Spleen (tissue), 11 donors: ENCODE measurements around the gene OPRPN. TPM values are rescaled to one million over a fixed set of nuclear protein-coding genes. Genes with fewer than 3 reads are reported as not detected.

ENCODE experiments used
- DNase-seq: peaks from one replicate; pipeline ENCODE4 v3.0.0-alpha.2; 2020
- H3K27ac ChIP-seq, 8 donors: fragments of 200-600 bp; sonication (generic) in 7 of 8; 1 replicate in 4 of 8; 2 replicates in 4 of 8; pipeline versions ENCODE4 v1.5.0 to v1.8.0; 2016 to 2021; ENCODE audit warnings: inconsistent platforms in 4 of 8, mild to moderate bottlenecking in 4 of 8, moderate library complexity in 1 of 8
- H3K27me3 ChIP-seq, 7 donors: fragments of 200-600 bp; sonication (generic) in 6 of 7; replicated peaks in 1 of 7; 1 replicate in 4 of 7; 2 replicates in 3 of 7; pipeline versions ENCODE4 v1.5.0 to v1.8.0; 2016 to 2021; ENCODE audit warnings: inconsistent platforms in 3 of 7, mild to moderate bottlenecking in 1 of 7
- H3K36me3 ChIP-seq, 6 donors: fragments of 200-600 bp; sonication (generic) in 5 of 6; 1 replicate in 4 of 6; 2 replicates in 2 of 6; pipeline versions ENCODE4 v1.5.0 to v1.8.0; 2016 to 2021; ENCODE audit warnings: inconsistent platforms in 2 of 6
- H3K4me1 ChIP-seq, 6 donors: fragments of 200-600 bp; sonication (generic) in 5 of 6; 1 replicate in 3 of 6; 2 replicates in 3 of 6; pipeline versions ENCODE4 v1.5.0 to v1.8.0; 2016 to 2021; ENCODE audit warnings: inconsistent platforms in 3 of 6
- H3K4me3 ChIP-seq, 8 donors: fragments of 200-600 bp; sonication (generic) in 7 of 8; 1 replicate in 4 of 8; 2 replicates in 4 of 8; pipeline versions ENCODE4 v1.5.0 to v1.8.0; 2016 to 2021; ENCODE audit warnings: inconsistent platforms in 4 of 8, mild to moderate bottlenecking in 4 of 8, moderate library complexity in 2 of 8
- H3K9me3 ChIP-seq, 8 donors: fragments of 200-600 bp; sonication (generic) in 7 of 8; 1 replicate in 4 of 8; 2 replicates in 4 of 8; pipeline versions ENCODE4 v1.5.0 to v1.8.0; 2016 to 2021; ENCODE audit warnings: inconsistent platforms in 4 of 8
- POLR2A ChIP-seq, 3 donors: fragments of 450-650 bp; IDR thresholded peaks; one replicate each; pipeline ENCODE4 v1.5.1; 2017; ENCODE audit warnings: antibody characterized with exemption in 3 of 3, mild to moderate bottlenecking in 1 of 3
- POLR2AphosphoS5 ChIP-seq, 3 donors: sonication (generic); formaldehyde crosslinking; IDR thresholded peaks; one replicate each; pipeline ENCODE4 v1.5.1; 2017; ENCODE audit warnings: antibody characterized with exemption in 3 of 3
- WGBS, 5 donors: extraction: QIAGEN DNeasy Blood & Tissue Kit in 3 of 5; methylation state at CpG; one replicate each; pipeline versions ENCODE4 v1.1.5 to v1.1.7; 2013 to 2018; 5-methylcytosine and 5-hydroxymethylcytosine counted together
- intact Hi-C: fragments of 100-400 bp; cut with DNase I; formaldehyde crosslinking; loops from one replicate; pipeline ENCODE4 v1.15.0; 2023; ENCODE audit warnings: low total_unique reads
- polyA plus RNA-seq, 3 donors: library from polyadenylated mRNA; stranded (reverse); fragments of 200-250 nt; gene quantifications; one replicate each; pipeline ENCODE4 v1.2.1, GENCODE V29; 2013
- total RNA-seq, 7 donors: library from RNA; depleted of rRNA in 3 of 7; stranded (reverse); fragments of >200 nt in 3 of 7; fragmentation: NEBNext Ultra II Directional in 4 of 7; extraction: Animal tissue kit (Norgen Biotek cat#: 25700) in 4 of 7; gene quantifications; one replicate each; pipeline versions ENCODE4 v1.1.0 to v1.2.1, GENCODE V29; 2016 to 2021
- TF ChIP-seq, protein P1 (sequence below), 11 experiments: fragments of 200-600 bp in 7 of 11; fragments of 450-650 bp in 4 of 11; sonication (generic) in 4 of 11; IDR thresholded peaks in 8 of 11; conservative IDR thresholded peaks in 3 of 11; 1 replicate in 7 of 11; 2 replicates in 4 of 11; pipeline versions ENCODE4 v1.4.0 to v1.8.0; 2016 to 2021; ENCODE audit warnings: antibody characterized with exemption in 11 of 11, inconsistent platforms in 4 of 11, mild to moderate bottlenecking in 1 of 11
- donor health status: healthy with polysubstance abuse.
- donor health status: DM: no; HTN: no; CAD: no; lungs with moderate emphysema.
- donor health status: DM: no; HTN: no; CAD: no.
- donor health status: Bipolar disorder and iron deficiency.
- donor health status: healthy.
- donor health status: DM: no; HTN: no; CAD: no.
- donor health status: DM: yes; HTN: yes; CAD: no.

OPRPN gene
- total and polyA plus RNA-seq, 10 donors, result not detected

DNA sequence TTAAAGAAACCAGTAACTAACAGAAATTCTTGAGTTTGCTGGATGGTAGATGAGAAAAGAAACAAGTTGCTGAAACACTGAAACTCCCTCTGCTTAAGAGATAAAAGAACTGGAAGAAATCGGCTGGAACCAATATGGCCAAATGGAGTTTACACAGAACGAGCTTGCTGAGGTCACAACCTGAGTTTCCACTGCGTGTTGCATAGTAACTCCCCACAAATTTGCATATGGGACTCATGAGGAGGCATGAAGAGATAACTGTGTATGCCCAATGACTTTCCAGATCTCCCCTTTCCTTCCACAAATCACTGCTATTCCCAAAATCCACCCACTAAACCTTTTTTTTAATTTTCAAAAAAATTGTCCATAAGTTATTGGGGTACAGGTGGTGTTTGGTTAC is 25.0 kb upstream of the OPRPN start:
- Histone ChIP-seq H3K4me1 (no peaks in the 10 kb centered on the region), H3K4me3 (no peak overlapping the region), H3K9me3 (peaks cover 0 to 5% (median 0%) of the 10 kb centered on the region in 8 donors), H3K36me3 (no peaks in the 10 kb centered on the region), H3K27ac (no peak overlapping the region), H3K27me3 (no peaks in the 10 kb centered on the region)
- intact Hi-C loops, result no loop called here
- 67 to 88% (median 72%) methylated on average over 3 of the region's 3 CpGs for WGBS, 5 donors
- TF ChIP-seq POLR2AphosphoS5 (IDR thresholded peaks at IDR 0.05), result no peak
- TF ChIP-seq, protein P1, sequence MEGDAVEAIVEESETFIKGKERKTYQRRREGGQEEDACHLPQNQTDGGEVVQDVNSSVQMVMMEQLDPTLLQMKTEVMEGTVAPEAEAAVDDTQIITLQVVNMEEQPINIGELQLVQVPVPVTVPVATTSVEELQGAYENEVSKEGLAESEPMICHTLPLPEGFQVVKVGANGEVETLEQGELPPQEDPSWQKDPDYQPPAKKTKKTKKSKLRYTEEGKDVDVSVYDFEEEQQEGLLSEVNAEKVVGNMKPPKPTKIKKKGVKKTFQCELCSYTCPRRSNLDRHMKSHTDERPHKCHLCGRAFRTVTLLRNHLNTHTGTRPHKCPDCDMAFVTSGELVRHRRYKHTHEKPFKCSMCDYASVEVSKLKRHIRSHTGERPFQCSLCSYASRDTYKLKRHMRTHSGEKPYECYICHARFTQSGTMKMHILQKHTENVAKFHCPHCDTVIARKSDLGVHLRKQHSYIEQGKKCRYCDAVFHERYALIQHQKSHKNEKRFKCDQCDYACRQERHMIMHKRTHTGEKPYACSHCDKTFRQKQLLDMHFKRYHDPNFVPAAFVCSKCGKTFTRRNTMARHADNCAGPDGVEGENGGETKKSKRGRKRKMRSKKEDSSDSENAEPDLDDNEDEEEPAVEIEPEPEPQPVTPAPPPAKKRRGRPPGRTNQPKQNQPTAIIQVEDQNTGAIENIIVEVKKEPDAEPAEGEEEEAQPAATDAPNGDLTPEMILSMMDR (IDR thresholded peaks at IDR 0.05 in 8 of 11, conservative IDR thresholded peaks at IDR 0.05 in 3 of 11), result no peak
- TF ChIP-seq POLR2A (IDR thresholded peaks at IDR 0.05), result no peak
- no peak for DNase-seq

DNA sequence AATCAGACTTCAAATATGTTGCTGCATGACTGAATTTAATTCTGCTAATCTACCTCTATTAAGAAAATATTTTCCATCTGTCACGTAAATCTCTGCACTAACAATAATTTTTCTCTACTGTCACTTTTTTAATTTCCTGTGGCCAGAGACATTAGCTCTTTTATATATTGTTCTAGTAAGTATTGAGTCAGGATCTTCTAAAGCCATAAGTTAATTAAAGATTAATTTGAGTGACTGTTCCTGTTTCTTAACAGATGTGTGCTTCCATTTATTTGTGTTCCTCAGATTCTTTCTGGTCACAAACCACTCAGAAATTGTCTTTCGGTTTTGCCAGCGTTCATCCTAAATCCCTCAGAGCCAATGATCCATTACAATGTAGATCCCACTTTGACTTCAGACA is 17.2 kb upstream of the OPRPN start:
- no peaks in the 10 kb centered on the region for H3K9me3 ChIP-seq
- intact Hi-C loops, result no loop called here
- no peaks in the 10 kb centered on the region for H3K27me3 ChIP-seq
- H3K4me3 ChIP-seq, result no peak overlapping the region
- WGBS, 5 donors, result 69 to 81% (median 73%) methylated on average over 3 of the region's 3 CpGs
- no peak overlapping the region for H3K27ac ChIP-seq
- no peaks in the 10 kb centered on the region for H3K4me1 ChIP-seq
- no peaks in the 10 kb centered on the region for H3K36me3 ChIP-seq
- TF ChIP-seq POLR2A (IDR thresholded peaks at IDR 0.05) (no peak), POLR2AphosphoS5 (IDR thresholded peaks at IDR 0.05) (no peak)
- TF ChIP-seq, protein P1 (IDR thresholded peaks at IDR 0.05 in 8 of 11, conservative IDR thresholded peaks at IDR 0.05 in 3 of 11), result no peak
- DNase-seq, result no peak

DNA sequence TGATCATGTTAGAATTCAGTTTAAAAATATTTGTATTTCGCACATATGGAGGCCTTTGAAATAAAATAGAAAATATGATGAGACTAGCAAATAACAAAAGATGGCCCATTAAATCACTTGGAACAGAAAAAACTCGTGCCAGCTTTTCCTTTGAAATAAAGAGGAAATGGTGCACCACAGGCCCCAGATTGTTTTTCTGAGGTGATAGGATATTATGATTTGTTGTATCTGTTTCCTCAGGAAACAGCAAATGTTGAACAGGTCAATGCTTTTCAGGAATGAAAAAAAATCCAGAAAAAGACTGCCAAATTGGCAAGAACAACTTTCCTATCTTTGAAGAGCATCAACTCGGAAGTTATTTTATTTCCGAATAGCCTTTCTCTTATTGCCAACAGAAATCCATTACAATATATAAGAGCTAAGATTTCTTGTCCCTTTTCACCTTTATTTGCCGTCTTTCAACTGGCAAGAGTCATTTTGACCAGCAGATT is 15.0 kb upstream of the OPRPN start, which contains the start of gene SMR3B:
Gene SMR3B (plus strand): TSS at position 441 of the 491 bp plus-strand sequence. CDS start 1,380 bp downstream, outside the sequence.
- H3K4me3 ChIP-seq, result no peak within 1 kb of the TSS
- no peaks in the 10 kb centered on the region for H3K9me3 ChIP-seq
- H3K27ac ChIP-seq, result no peak within 1 kb of the TSS
- DNase-seq, result no peak
- H3K36me3 ChIP-seq, result no peaks in the 10 kb centered on the region
- 53 to 60% (median 54%) methylated on average over 5 of the region's 5 CpGs for WGBS, 5 donors
- TF ChIP-seq, protein P1 (IDR thresholded peaks at IDR 0.05 in 8 of 11, conservative IDR thresholded peaks at IDR 0.05 in 3 of 11), result no peak
- TF ChIP-seq POLR2AphosphoS5 (IDR thresholded peaks at IDR 0.05) (no peak), POLR2A (IDR thresholded peaks at IDR 0.05) (no peak)
- peaks cover 0 to 9% (median 0%) of the 10 kb centered on the region in 7 donors for H3K27me3 ChIP-seq
- H3K4me1 ChIP-seq, result no peaks in the 10 kb centered on the region
- intact Hi-C loops, result no loop called here

DNA sequence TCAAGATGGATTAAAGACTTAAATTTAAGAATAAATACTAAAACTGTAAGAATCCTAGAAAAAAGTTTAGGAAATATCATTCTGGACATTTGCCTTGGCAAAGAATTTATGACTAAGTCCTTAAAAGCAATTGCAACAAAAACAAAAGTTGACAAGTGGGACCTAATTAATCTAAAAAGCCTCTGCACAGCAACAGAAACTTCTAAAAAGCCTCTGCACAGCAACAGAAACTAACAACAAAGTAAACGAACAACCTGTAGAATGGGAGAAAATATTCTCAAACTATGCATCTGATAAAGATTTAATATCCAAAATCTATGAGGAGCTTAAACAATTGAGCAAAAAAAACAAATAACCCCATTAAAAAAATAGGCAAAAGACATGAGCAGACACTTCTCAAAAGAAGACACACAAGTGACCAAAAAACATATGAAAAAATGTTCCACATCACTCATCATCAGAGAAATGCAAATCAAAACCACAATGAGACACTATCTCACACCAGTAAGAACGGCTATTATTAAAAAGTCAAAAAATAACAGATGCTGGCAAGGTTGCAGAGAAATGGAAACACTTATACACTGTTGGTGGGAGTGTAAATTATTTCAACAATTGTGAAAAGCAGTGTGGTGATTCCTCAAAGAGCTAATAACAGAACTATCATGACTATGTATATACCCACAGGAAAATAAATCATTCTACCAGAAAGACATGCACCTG is 5.5 kb upstream of the OPRPN start:
- no peak overlapping the region for H3K27ac ChIP-seq
- intact Hi-C loops, result no loop called here
- H3K27me3 ChIP-seq, result peaks cover 0 to 13% (median 0%) of the 10 kb centered on the region in 7 donors
- H3K4me1 ChIP-seq, result no peaks in the 10 kb centered on the region
- H3K9me3 ChIP-seq, result no peaks in the 10 kb centered on the region
- no peak overlapping the region for H3K4me3 ChIP-seq
- no peak for TF ChIP-seq POLR2A (IDR thresholded peaks at IDR 0.05)
- TF ChIP-seq, protein P1 (IDR thresholded peaks at IDR 0.05 in 8 of 11, conservative IDR thresholded peaks at IDR 0.05 in 3 of 11), result no peak
- no peak for TF ChIP-seq POLR2AphosphoS5 (IDR thresholded peaks at IDR 0.05)
- WGBS, 5 donors, result 43 to 66% (median 56%) methylated on average over 2 of the region's 2 CpGs
- H3K36me3 ChIP-seq, result no peaks in the 10 kb centered on the region
- no peak for DNase-seq
